Measurements from ENCODE around the gene CHD1L. TPM values are rescaled to one million over a fixed set of nuclear protein-coding genes. Genes with fewer than 3 reads are reported as not detected.

The CHD1L gene
- total and polyA plus RNA-seq, 2 donors from 2014 or later, result 15.2 to 27.7 TPM

DNA sequence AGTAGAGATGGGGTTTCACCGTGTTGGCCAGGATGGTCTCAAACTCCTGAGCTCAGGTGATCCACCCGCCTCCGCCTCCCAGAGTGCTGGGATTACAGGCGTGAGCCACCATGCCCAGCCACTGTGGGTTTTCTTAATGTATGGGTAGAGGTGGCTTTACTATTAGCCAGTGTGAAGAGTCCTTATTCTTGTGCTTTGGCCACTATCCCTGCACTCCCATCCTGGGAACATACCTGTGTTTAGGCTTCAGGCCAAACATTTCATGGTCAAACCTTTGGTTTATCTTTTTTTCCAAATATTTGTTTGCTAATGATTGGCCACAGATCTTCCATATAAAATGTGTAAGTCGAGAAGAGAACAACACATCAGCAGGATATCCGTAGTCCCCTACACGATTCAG, 33.9 kb upstream of the CHD1L start:
- intact Hi-C loops (cut with DNase I), result no loop called here

GRCh38 chr1:147209825-147210821, 32.4 kb upstream of the CHD1L start:
- Histone ChIP-seq H3K9ac (ENCODE audit: low read length in 3 of 3) (no peak overlapping the region), H3K36me3 (ENCODE audit: control insufficient read depth in 2 of 3, insufficient read depth in 3 of 3, low read length in 3 of 3) (peaks cover 0 to 9% (median 3%) of the 10 kb centered on the region in 3 donors), H3K27me3 (ENCODE audit: control insufficient read depth, insufficient read depth, low read length) (no peaks in the 10 kb centered on the region), H3K9me3 (ENCODE audit: control insufficient read depth in 2 of 3, insufficient read depth in 1 of 3, low read length in 3 of 3) (no peaks in the 10 kb centered on the region), H3K4me3 (ENCODE audit: low read length in 3 of 3) (no peak overlapping the region), H3K27ac (ENCODE audit: low read depth in 2 of 2, low read length in 2 of 2) (no peak overlapping the region), H3K4me1 (ENCODE audit: control insufficient read depth in 2 of 3, insufficient read depth in 2 of 3, low read depth in 1 of 3, low read length in 3 of 3) (no peaks in the 10 kb centered on the region)
- FAIRE-seq (no peak), DNase-seq (no peak)
- intact Hi-C loops (cut with DNase I), result no loop called here
- TF ChIP-seq CTCF (IDR thresholded peaks at IDR 0.05; ENCODE audit: borderline replicate concordance, extremely low read depth, insufficient read depth), result no peak

More for the DNA sequence above, 33.9 kb upstream of the CHD1L start:
- no peak for FAIRE-seq
- Histone ChIP-seq H3K9ac (ENCODE audit: low read length in 3 of 3) (no peak overlapping the region), H3K27ac (ENCODE audit: low read depth in 2 of 2, low read length in 2 of 2) (no peak overlapping the region), H3K9me3 (ENCODE audit: control insufficient read depth in 2 of 3, insufficient read depth in 1 of 3, low read length in 3 of 3) (no peaks in the 10 kb centered on the region), H3K36me3 (ENCODE audit: control insufficient read depth in 2 of 3, insufficient read depth in 3 of 3, low read length in 3 of 3) (peaks cover 0 to 8% (median 3%) of the 10 kb centered on the region in 3 donors), H3K4me3 (ENCODE audit: low read length in 3 of 3) (no peak overlapping the region), H3K27me3 (ENCODE audit: control insufficient read depth, insufficient read depth, low read length) (no peaks in the 10 kb centered on the region), H3K4me1 (ENCODE audit: control insufficient read depth in 2 of 3, insufficient read depth in 2 of 3, low read depth in 1 of 3, low read length in 3 of 3) (no peaks in the 10 kb centered on the region)
- no peak for TF ChIP-seq CTCF (IDR thresholded peaks at IDR 0.05; ENCODE audit: borderline replicate concordance, extremely low read depth, insufficient read depth)
- DNase-seq, result no peak

DNA sequence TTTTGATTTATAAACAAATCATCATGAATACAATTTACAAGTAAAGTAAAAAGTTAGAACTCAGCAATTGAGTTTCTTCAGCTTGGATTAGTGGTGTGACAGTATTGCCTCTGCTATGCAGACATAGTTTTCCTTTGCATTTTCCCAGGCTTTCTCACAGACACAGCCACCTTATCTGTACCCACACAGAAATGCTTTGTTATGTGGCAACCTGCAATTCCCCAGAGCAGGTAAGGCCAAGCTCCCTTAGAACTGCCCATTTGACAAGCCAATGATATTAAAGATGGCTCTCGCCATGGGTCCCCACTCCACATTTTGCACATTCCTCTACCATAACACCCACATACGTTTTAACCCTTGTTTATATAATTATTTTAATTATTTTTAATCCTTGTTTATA, 31.5 kb upstream of the CHD1L start:
- intact Hi-C loops (cut with DNase I), result no loop called here
- Histone ChIP-seq H3K9me3 (ENCODE audit: control insufficient read depth in 2 of 3, insufficient read depth in 1 of 3, low read length in 3 of 3) (no peaks in the 10 kb centered on the region), H3K9ac (ENCODE audit: low read length in 3 of 3) (no peak overlapping the region), H3K4me3 (ENCODE audit: low read length in 3 of 3) (no peak overlapping the region), H3K36me3 (ENCODE audit: control insufficient read depth in 2 of 3, insufficient read depth in 3 of 3, low read length in 3 of 3) (peaks cover 0 to 9% (median 3%) of the 10 kb centered on the region in 3 donors), H3K4me1 (ENCODE audit: control insufficient read depth in 2 of 3, insufficient read depth in 2 of 3, low read depth in 1 of 3, low read length in 3 of 3) (no peaks in the 10 kb centered on the region), H3K27me3 (ENCODE audit: control insufficient read depth, insufficient read depth, low read length) (no peaks in the 10 kb centered on the region), H3K27ac (ENCODE audit: low read depth in 2 of 2, low read length in 2 of 2) (no peak overlapping the region)
- no peak for TF ChIP-seq CTCF (IDR thresholded peaks at IDR 0.05; ENCODE audit: borderline replicate concordance, extremely low read depth, insufficient read depth)
- no peak for DNase-seq
- FAIRE-seq, result no peak
